HG03064 (cell line): Measurements from ENCODE around the gene CAMSAP3.

ENCODE experiments used
- ATAC-seq: cut with Tn5 transposase; IDR thresholded peaks from one replicate; pipeline ENCODE4 v1.9.1; 2021; ENCODE audit warnings: low read depth; ENCODE audit not compliant: unreplicated experiment

CAMSAP3 gene, protein sequence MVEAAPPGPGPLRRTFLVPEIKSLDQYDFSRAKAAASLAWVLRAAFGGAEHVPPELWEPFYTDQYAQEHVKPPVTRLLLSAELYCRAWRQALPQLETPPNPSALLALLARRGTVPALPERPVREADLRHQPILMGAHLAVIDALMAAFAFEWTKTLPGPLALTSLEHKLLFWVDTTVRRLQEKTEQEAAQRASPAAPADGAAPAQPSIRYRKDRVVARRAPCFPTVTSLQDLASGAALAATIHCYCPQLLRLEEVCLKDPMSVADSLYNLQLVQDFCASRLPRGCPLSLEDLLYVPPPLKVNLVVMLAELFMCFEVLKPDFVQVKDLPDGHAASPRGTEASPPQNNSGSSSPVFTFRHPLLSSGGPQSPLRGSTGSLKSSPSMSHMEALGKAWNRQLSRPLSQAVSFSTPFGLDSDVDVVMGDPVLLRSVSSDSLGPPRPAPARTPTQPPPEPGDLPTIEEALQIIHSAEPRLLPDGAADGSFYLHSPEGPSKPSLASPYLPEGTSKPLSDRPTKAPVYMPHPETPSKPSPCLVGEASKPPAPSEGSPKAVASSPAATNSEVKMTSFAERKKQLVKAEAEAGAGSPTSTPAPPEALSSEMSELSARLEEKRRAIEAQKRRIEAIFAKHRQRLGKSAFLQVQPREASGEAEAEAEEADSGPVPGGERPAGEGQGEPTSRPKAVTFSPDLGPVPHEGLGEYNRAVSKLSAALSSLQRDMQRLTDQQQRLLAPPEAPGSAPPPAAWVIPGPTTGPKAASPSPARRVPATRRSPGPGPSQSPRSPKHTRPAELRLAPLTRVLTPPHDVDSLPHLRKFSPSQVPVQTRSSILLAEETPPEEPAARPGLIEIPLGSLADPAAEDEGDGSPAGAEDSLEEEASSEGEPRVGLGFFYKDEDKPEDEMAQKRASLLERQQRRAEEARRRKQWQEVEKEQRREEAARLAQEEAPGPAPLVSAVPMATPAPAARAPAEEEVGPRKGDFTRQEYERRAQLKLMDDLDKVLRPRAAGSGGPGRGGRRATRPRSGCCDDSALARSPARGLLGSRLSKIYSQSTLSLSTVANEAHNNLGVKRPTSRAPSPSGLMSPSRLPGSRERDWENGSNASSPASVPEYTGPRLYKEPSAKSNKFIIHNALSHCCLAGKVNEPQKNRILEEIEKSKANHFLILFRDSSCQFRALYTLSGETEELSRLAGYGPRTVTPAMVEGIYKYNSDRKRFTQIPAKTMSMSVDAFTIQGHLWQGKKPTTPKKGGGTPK

DNA sequence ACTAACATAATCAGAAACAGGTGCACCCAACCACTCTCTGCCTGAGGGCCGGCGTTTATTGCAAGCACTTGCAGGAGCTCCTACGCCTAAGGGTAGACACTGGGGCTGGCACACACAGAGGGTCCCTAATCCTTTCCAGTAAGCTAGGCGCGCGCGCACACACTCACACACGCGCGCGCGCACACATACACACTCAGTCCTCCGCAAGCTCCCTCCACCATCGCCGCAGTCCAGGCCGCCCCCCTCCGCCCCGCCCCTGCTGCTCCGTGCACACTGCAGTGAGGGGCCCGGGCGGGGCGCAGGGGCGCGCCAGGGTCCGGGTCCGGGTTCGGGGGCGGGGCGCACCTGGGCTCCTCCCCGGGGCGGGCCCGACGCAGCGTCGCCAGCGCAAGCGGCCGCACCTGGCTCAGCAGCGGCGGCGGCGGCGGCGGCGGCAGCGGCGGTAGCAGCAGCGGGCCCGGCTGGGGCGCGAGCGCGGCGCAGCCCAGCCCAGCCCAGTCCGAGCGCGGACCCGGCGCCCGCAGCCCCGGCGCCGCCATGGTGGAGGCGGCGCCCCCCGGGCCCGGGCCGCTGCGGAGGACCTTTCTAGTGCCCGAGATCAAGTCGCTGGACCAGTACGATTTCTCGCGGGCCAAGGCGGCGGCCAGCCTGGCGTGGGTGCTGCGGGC, at the start of gene CAMSAP3:
CAMSAP3 (plus strand) TSS at position 398 of the 668 bp plus-strand sequence; CDS start at position 538, 140 bp downstream.
- no peak for ATAC-seq

DNA sequence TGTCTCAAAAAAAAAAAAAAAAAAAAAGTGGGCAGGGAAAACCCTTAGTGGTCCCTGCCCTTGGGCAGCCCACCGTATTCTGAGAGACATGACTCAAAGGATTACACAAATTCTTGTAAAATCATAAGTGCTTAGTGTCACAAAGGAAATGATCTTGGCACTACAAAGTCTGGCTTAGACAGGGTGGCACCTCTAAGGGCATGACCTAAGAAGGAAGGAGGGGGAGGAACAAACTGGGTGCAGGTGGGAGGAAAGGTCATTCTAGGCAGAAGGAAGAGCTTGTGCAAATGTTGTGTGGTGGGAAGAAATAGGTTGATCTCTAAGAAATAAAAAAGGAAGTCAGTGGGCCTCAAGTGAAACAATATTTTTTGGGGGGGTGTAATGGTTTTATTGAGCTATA, 49.8 kb upstream of the CAMSAP3 start:
- ATAC-seq, result no peak

DNA sequence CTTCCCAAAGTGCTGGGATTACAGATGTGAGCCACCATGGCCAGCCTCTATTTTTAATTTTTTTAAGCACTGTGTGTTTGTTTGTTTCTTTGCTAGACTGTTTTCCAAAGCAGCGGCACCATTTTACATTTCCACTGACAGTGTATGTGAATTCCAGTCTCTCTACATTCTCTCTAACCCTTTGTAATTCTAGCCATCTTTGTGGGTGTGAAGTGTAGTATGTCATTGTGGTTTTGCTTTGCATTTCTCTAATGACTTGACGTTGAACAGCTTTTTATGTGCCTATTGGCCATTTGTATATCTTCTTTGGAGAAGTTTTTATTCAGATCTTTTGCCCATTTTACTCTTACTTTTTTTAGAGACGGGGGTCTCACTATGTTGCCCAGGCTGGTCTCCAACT, 48.5 kb upstream of the CAMSAP3 start:
- no peak for ATAC-seq

DNA sequence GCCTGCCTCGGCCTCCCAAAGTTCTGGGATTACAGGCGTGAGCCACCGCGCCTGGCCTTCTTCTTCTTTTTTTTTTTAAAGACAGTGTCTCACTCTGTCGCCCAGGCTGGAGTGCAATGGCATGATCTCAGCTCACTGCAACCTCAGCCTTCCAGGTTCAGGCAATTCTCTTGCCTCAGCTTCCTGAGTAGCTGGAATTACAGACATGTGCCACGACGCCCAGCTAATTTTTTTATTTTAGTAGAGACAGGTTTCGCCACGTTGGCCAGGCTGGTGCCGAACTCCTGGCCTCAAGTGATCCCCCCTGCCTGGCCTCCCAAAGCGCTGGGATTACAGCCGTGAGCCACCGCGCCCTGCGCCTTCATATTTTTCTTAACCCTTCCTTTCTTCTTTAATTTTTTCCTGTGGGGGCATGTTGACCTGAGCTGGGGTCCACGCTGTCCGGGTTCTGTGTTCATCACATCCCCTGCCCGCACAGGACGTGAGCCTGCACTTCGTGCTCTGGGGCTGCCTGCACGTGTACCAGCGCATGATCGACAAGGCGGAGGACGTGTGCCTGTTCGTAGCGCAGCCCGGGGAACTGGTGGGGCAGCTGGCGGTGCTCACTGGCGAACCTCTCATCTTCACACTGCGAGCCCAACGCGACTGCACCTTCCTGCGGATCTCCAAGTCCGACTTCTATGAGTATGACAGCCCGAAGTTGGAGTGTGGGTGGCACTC, 46.1 kb upstream of the CAMSAP3 start:
- no peak for ATAC-seq

DNA sequence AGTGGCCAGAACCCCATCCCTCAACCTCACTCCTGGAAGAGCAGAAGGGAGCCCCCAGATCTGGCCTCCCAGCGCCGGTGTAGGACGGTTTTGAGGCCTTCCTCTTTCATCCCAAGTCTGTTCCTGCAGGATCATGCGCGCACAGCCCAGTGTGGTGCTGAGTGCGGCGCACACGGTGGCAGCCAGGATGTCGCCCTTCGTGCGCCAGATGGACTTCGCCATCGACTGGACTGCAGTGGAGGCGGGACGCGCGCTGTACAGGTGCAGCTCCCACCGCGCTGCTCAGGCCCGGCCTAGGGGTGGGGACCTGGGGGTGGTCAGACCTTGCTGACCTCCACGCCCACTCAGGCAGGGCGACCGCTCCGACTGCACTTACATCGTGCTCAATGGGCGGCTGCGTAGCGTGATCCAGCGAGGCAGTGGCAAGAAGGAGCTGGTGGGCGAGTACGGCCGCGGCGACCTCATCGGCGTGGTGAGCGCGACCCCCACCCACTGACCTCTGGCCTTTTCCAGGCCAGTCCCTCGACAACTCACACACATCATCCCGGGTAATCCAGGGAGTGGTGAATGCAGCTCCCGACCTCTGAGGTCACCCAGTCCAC, 45.4 kb upstream of the CAMSAP3 start:
- ATAC-seq, result no peak

DNA sequence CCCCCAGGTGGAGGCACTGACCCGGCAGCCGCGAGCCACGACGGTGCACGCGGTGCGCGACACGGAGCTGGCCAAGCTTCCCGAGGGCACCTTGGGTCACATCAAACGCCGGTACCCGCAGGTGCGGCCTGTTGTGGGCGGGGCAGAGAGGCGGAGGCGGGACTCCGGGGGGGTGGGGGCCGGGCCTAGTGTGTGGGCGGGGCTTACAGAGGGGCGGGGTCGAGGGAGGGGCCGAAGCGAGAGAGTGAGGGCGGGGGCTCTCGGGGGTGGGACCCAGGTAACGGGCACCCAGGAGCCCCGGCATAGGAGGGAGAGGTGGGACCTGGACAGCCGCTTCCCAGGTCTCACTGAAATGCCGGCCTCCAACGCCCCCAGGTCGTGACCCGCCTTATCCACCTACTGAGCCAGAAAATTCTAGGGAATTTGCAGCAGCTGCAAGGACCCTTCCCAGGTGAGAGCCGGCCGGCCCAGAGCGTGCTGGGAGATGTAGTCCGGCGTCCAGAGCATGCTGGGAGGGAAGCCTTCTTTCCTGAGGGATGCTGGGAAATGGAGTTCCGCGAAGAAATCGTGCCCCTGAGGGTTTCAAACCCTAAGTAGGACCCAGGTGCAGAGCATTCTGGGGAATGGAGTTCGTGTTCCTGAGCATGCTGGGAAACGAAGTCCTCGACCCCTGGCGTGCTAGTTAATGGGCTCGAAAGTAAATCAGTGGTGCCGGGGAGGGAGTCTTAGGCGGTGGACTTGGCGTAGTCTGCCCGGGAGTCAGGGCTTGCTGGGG, 44.5 kb upstream of the CAMSAP3 start:
- no peak for ATAC-seq

DNA sequence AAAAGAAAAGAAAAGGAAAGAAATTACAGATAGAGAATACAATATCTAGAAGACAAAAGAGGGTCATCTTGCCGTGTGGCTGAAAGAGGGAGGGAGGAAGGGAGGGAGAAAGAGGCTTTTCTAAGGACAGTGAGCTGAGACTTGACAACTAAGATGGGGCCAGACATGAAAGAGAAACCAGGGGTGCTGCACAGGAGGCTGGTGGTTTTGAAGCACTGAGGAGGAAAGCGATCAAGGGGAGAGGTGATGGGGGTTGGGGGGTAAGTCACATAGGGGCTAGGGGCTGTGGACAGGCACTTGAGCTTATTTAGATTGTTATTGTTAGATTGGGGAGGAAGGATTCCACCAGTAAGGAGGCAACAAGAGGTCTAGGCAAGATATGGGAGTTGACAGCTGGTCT, 42.9 kb upstream of the CAMSAP3 start:
- no peak for ATAC-seq

DNA sequence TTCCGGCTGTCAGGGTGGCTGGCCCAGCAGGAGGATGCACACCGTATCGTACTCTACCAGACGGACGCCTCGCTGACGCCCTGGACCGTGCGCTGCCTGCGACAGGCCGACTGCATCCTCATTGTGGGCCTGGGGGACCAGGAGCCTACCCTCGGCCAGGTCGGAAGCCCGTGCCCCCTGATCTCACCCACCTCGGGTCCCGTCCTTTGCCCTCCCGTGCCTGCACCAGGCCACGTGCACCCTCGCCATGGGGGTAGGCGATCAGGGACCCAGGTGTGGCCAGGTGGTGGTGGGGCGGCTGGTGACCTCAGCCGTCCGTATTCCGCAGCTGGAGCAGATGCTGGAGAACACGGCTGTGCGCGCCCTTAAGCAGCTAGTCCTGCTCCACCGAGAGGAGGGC, 41.1 kb upstream of the CAMSAP3 start:
- ATAC-seq, result no peak

DNA sequence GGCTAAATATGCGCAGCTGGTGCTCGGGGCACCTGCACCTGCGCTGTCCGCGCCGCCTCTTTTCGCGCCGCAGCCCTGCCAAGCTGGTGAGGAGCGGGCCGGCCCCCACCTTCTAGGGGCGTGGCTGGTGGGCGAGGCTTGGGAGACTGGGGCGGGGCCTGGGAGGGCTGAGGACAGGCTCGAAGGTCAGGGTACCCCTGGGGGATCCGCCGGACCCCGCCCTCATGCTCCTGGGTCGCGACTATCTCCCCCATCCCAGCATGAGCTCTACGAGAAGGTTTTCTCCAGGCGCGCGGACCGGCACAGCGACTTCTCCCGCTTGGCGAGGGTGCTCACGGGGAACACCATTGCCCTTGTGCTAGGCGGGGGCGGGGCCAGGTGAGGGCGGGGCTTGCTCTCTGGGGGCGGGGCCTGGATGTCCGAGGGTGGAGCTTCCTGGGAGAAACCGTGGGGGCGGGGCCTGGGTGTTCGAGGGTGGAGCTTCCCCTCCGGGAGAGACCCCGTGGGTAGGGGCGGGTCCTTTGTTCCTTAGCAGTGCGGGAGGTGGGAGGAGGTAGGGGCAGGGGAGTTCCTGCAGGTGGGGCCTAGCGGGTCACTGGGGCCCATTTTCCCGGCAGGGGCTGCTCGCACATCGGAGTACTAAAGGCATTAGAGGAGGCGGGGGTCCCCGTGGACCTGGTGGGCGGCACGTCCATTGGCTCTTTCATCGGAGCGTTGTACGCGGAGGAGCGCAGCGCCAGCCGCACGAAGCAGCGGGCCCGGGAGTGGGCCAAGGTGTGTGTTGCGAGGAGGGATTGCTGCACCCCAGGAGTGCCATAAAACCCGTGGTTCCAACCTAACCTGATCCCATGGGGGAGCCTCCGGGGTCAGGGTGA, 40.4 kb upstream of the CAMSAP3 start:
- ATAC-seq, result no peak

DNA sequence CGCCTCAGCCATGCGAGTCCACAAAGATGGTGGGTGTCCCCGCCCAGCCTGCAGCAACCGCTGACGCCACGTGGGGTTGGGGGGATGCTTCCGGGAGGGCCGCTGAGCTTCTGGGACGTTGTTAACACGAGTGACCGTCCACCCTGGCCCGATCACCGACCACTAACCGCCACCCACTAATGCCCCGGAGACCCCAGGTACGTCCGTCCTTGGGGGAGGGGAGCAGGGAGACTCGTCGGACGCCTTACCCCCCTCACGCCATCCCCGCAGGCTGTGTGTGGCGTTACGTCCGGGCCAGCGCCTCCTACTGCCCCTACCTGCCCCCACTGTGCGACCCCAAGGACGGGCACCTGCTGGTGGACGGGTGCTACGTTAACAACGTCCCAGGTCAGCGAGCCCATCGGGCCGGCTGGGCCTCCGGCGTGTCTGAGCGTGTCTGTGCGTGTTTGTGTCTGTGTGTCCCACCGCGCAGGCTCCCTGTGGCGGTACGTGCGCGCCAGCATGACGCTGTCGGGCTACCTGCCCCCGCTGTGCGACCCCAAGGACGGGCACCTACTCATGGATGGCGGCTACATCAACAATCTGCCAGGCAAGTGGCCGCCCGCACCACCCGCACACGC, 38.9 kb upstream of the CAMSAP3 start:
- no peak for ATAC-seq

DNA sequence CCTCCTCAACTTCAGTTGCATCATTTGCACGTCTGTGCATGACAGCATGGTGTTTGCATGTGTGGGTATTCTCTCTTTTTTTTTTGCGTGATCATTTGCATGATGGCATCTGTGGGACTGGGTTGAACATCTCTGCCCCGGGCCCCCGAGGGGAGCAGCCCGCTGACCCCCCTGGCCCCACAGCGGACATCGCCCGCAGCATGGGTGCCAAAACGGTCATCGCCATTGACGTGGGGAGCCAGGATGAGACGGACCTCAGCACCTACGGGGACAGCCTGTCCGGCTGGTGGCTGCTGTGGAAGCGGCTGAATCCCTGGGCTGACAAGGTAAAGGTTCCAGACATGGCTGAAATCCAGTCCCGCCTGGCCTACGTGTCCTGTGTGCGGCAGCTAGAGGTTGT, 37.0 kb upstream of the CAMSAP3 start:
- ATAC-seq, result no peak

DNA sequence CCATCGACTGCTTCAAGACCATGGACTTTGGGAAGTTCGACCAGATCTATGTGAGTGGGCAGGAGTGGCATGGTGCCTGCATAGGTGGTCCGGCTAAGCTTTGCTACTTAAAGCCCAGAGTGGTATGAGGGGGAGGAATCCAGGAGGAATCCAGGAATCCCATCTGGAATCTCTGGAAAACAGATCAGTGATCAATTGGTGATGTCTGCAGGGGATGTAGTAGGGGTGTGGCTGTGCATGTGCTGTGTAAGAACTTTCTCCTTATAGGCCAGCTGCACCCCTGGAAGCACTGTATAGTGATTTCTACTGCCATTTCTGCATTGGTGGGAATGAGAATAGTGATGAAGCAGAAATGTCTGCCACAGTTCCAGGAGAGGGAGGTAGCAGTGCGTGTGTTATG, 36.6 kb upstream of the CAMSAP3 start:
- no peak for ATAC-seq

DNA sequence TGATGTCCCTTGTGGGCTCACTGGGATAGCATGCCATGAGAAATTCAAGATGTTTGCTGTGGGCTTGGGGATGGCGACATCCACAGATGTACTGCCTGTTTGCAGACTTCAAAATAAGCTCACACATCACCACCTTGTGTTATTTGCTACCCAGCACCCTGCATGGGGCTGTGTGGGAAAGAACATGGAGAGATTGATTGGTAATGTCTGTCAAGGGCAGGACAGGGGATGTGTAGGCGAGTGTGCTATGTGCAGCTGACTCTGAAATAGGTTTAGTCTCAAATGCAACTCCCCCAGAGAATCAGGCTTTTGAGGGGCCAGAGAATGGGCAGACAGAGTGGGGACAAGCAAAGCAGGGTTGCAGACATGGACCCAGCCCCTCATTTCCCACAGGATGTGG, 35.4 kb upstream of the CAMSAP3 start:
- ATAC-seq, result no peak

DNA sequence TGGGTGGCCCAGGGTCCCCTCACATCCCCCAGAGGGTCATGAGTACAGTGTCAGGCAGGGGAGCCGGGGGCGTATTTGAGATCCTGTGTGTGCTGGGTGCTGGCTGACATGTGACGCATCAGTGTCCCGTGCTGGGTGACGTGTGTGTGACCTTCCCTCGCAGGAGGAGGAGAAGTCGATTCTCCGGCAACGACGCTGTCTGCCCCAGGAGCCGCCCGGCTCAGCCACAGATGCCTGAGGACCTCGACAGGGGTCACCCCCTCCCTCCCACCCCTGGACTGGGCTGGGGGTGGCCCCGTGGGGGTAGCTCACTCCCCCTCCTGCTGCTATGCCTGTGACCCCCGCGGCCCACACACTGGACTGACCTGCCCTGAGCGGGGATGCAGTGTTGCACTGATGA, 34.3 kb upstream of the CAMSAP3 start:
- ATAC-seq, result no peak

DNA sequence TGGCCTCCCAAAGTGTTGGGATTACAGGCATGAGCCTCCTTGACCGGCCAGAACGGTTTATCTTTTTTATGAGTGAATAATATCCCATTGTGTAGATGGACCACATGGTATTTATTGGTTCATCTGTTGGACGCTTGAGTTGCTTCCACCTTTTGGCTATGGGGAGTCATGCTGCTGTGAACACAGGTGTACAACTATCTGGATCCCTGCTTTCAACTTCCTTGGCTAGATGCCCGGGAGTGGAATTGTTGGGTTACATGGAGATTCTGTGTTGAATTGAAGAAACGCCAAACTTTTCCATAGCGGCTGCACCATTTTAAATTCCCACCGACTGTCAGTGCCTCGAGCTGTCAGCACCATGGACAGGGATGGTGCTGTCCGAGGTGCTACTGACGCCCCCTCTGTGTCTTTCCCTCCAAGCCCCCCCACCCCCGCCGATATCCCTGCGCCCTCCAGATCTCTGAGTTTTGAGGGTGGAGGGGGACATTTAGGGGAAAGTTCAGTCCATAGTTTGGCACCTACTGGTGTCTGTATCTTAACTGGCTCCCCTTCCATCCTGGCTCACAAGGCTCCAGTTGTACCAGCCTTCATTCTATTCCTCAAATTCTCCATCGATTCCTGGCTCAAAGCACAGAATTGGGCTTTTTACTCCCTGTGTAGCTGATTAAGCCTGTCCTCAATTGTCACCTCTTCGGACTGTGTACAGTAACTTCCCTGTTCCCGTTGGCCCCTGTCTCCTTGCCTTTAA, 32.8 kb upstream of the CAMSAP3 start:
- no peak for ATAC-seq

DNA sequence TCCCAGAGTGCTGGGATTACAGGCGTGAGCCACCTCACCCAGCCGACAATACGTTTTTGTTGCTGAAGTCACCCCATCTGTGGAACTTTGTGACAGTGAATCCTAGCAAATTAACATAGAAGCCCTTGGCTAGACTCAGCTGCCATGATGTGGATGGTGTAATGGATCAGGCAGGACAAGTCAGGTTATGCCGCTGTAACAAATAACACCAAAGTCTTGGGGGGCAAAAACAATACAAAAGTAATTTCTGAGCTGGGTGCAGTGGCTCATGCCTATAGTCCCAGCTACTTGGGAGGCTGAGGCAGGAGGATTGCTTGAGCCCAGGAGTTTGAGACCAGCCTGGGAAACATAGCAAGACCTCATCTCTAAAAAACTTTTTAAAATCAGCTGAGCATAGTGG, 30.8 kb upstream of the CAMSAP3 start:
- ATAC-seq, result no peak

DNA sequence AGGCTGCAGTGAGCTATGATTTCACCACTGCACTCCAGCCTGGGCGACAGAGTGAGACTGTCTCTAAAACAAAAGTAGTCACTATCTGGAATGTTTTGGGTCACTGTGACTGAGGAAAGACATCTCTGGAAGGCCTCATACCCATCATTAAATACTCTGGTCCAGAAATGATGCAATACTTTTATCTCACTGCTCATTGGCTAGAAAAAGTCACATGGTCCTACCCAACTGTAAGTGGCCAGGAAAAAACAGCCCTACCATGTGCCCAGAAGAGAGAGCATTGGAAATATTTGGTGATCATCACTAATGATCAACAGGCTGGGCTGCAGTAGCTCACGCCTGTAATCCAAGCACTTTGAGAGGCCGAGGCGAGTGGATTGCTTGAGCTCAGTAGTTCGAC, 30.3 kb upstream of the CAMSAP3 start:
- no peak for ATAC-seq
